GM12878 (cell line): ENCODE results near the gene PSME3IP1.

Experiments used
- CBX3 ChIP-seq: fragments of 200-600 bp; sonication (generic); IDR thresholded peaks from 2 replicates; pipeline ENCODE4 v1.6.1; 2016; ENCODE audit warnings: low read depth, borderline replicate concordance
- CTCF ChIP-seq, 3 experiments: IDR thresholded peaks in 2 of 3; conservative IDR thresholded peaks in 1 of 3; 2 replicates each; pipeline ENCODE4 v1.5.1; 2011; ENCODE audit warnings: low read depth in 3 of 3, low read length in 3 of 3, mild to moderate bottlenecking in 3 of 3, control low read depth in 2 of 3, moderate library complexity in 2 of 3, inconsistent platforms in 1 of 3, mixed read lengths in 1 of 3; ENCODE audit not compliant: control insufficient read depth in 2 of 3, insufficient read depth in 1 of 3; ENCODE audit errors: extremely low read depth in 1 of 3
- POLR2AphosphoS2 ChIP-seq: IDR thresholded peaks from 2 replicates; pipeline ENCODE4 v1.6.1; 2011; ENCODE audit warnings: low read depth, mild to moderate bottlenecking, low read length, improper control_type of control experiment, moderate library complexity
- SIX5 ChIP-seq: IDR thresholded peaks from 2 replicates; pipeline ENCODE4 v1.6.1; 2011; ENCODE audit warnings: mild to moderate bottlenecking, low read depth, low read length, moderate library complexity; ENCODE audit not compliant: severe bottlenecking
- ZSCAN29 ChIP-seq: fragments of 450-650 bp; IDR thresholded peaks from 2 replicates; pipeline ENCODE4 v1.6.1; 2017; ENCODE audit warnings: mild to moderate bottlenecking, moderate library complexity

- TF ChIP-seq CTCF (IDR thresholded peaks at IDR 0.05 in 2 of 3, conservative IDR thresholded peaks at IDR 0.05 in 1 of 3; ENCODE audit: control insufficient read depth in 2 of 3, extremely low read depth in 1 of 3, insufficient read depth in 1 of 3, low read depth in 3 of 3, low read length in 3 of 3) = no peak
- no peak for TF ChIP-seq ZSCAN29
- no peak for TF ChIP-seq POLR2AphosphoS2
- TF ChIP-seq CBX3 = no peak
- no peak for TF ChIP-seq SIX5
Observed at GRCh38 chr16:57152096-57153093, 33.4 kb downstream of the PSME3IP1 start.
